HepG2 (cell line): ENCODE results near the gene BMPR2. TPM values are rescaled to one million over a fixed set of nuclear protein-coding genes. Genes with fewer than 3 reads are reported as not detected.

Experiments used
- ATAC-seq: fragments of 200-7000 bp; cut with Tn5 transposase; 3 replicates; pipeline ENCODE4 v1.9.1; 2020; ENCODE audit warnings: mild to moderate bottlenecking, moderate library complexity
- BruUV-seq: library from RNA; stranded (reverse); fragments of 400-500 nt; replicated peaks from 2 replicates; lab custom pipeline; 2021; lab: Mats Ljungman, UMichigan
- CTCF ChIA-PET: fragments of 300-600 bp; formaldehyde crosslinking; extraction: SDS; loops from one replicate; lab custom pipeline; 2021; ENCODE audit warnings: low total read pairs, inconsistent platforms, low intra/inter-chr PET ratio; lab: Yijun Ruan, JAX
- POLR2A ChIA-PET: fragments of 350-600 bp; sonication (Branson Sonifier 250); formaldehyde crosslinking; loops from one replicate; lab custom pipeline; 2020; ENCODE audit warnings: antibody characterized with exemption, inconsistent platforms; lab: Yijun Ruan, JAX
- DNase-seq: peaks from one replicate; pipeline ENCODE4 v3.0.0-alpha.2; 2015; ENCODE audit warnings: low spot score
- FAIRE-seq: peaks from 3 replicates; lab custom pipeline; 2011; peaks lifted over from hg19 to GRCh38; lab: Jason Lieb, UNC
- H2AFZ ChIP-seq: one replicate; pipeline ENCODE4 v1.6.1; 2011; ENCODE audit warnings: low read length, inconsistent platforms
- H3K27ac ChIP-seq: fragments of 300-600 bp; 3 replicates; pipeline ENCODE4 v1.8.0; 2011; ENCODE audit warnings: mixed run types, mild to moderate bottlenecking, mixed read lengths, low read length, inconsistent platforms; ENCODE audit not compliant: insufficient read depth; ENCODE audit errors: extremely low read length
- H3K27me3 ChIP-seq, 2 experiments: fragments of 200-600 bp in 1 of 2; 2 replicates in 1 of 2; 3 replicates in 1 of 2; pipeline versions ENCODE4 v1.6.0 to v1.8.0; 2011; ENCODE audit warnings: low read length in 2 of 2, mild to moderate bottlenecking in 2 of 2, moderate library complexity in 2 of 2, inconsistent platforms in 1 of 2; ENCODE audit not compliant: insufficient read depth in 2 of 2, control insufficient read depth in 1 of 2
- H3K36me3 ChIP-seq, 2 experiments: fragments of 200-600 bp in 1 of 2; replicated peaks in 1 of 2; 2 replicates in 1 of 2; 3 replicates in 1 of 2; pipeline versions ENCODE4 v1.5.1 to v1.8.0; 2011; ENCODE audit warnings: low read length in 2 of 2, inconsistent platforms in 1 of 2; ENCODE audit not compliant: insufficient read depth in 2 of 2, control insufficient read depth in 1 of 2
- H3K4me1 ChIP-seq: 2 replicates; pipeline ENCODE4 v1.5.1; 2012; ENCODE audit warnings: low read length, inconsistent platforms; ENCODE audit not compliant: insufficient read depth
- H3K4me2 ChIP-seq: 2 replicates; pipeline ENCODE4 v1.6.0; 2011; ENCODE audit warnings: low read depth, low read length, inconsistent platforms
- H3K4me3 ChIP-seq, 3 experiments: fragments of 200-600 bp in 1 of 3; sonication (generic), shearing (Covaris generic) in 1 of 3; replicated peaks in 1 of 3; 2 replicates each; pipeline ENCODE4 v1.5.1; 2011 to 2016; ENCODE audit warnings: low read length in 3 of 3, inconsistent platforms in 2 of 3, low read depth in 2 of 3, mild to moderate bottlenecking in 2 of 3, control low read depth in 1 of 3, mixed read lengths in 1 of 3; ENCODE audit not compliant: insufficient read depth in 1 of 3
- H3K79me2 ChIP-seq: one replicate; pipeline ENCODE4 v1.6.1; 2011; ENCODE audit warnings: low read length, inconsistent platforms; ENCODE audit not compliant: insufficient read depth
- H3K9ac ChIP-seq: 2 replicates; pipeline ENCODE4 v1.6.0; 2011; ENCODE audit warnings: mild to moderate bottlenecking, low read depth, low read length, inconsistent platforms; ENCODE audit not compliant: insufficient read depth
- H3K9me3 ChIP-seq: 2 replicates; pipeline ENCODE4 v1.5.1; 2012; ENCODE audit warnings: mild to moderate bottlenecking, low read length
- H4K20me1 ChIP-seq: 2 replicates; pipeline ENCODE4 v1.6.0; 2011; ENCODE audit warnings: inconsistent platforms, mild to moderate bottlenecking, low read length, moderate library complexity; ENCODE audit not compliant: insufficient read depth
- FLYWCH1 ChIP-seq: sonication (generic); formaldehyde crosslinking; IDR thresholded peaks from 2 replicates; pipeline ENCODE4 v1.8.1; 2023; ENCODE audit warnings: mild to moderate bottlenecking, missing genetic modification reagents
- FOXA1 ChIP-seq, 2 experiments: fragments of 450-650 bp in 1 of 2; sonication (generic) in 1 of 2; formaldehyde crosslinking in 1 of 2; IDR thresholded peaks; 2 replicates each; pipeline versions ENCODE4 v1.4.0 to v1.6.1; 2016 to 2020; ENCODE audit warnings: missing genetic modification reagents in 1 of 2
- FOXP1 ChIP-seq, 2 experiments: fragments of 450-650 bp in 1 of 2; IDR thresholded peaks; 2 replicates each; pipeline ENCODE4 v1.6.1; 2017 to 2018; ENCODE audit warnings: antibody characterized with exemption in 1 of 2
- KLF6 ChIP-seq: IDR thresholded peaks from 2 replicates; pipeline ENCODE4 v1.8.0; 2016; ENCODE audit warnings: missing biosample characterization, missing genetic modification reagents
- TFAP4 ChIP-seq: sonication (generic); IDR thresholded peaks from 2 replicates; pipeline ENCODE4 v1.6.1; 2016; ENCODE audit warnings: low read depth, borderline replicate concordance
- ZNF468 ChIP-seq: sonication (generic); formaldehyde crosslinking; IDR thresholded peaks from 2 replicates; pipeline ENCODE4 v1.8.0; 2022; ENCODE audit warnings: mild to moderate bottlenecking, moderate library complexity, missing genetic modification reagents
- WGBS: methylation state at CpG from one replicate; pipeline ENCODE4 v1.1.6; 2017; ENCODE audit warnings: low lambda C conversion rate; 5-methylcytosine and 5-hydroxymethylcytosine counted together
- in situ Hi-C: cut with HindIII; loops from 2 replicates; pipeline ENCODE4 v1.10.0; 2017; ENCODE audit warnings: low pct_unique_long_range_greater_than_20kb; ENCODE audit not compliant: extremely low pct_ligation_motif_present
- intact Hi-C: fragments of 100-400 bp; cut with micrococcal nuclease; formaldehyde crosslinking; loops from one replicate; pipeline ENCODE4 v1.10.0; 2022; ENCODE audit not compliant: unreplicated experiment
- polyA plus RNA-seq, 8 experiments: library from polyadenylated mRNA; depleted of rRNA in 3 of 8; stranded (reverse) in 7 of 8; unstranded in 1 of 8; fragments of >200 nt; fragmentation: Illumina TruSeq in 4 of 8; extraction: Trizol in 4 of 8; gene quantifications; 2 replicates each; pipeline versions ENCODE4 v1.2.1 to v1.2.3, GENCODE V29; 2011 to 2016; ENCODE audit warnings: low read depth in 4 of 8, missing spikeins in 1 of 8, mixed read lengths in 1 of 8; ENCODE audit not compliant: insufficient read depth in 1 of 8
- total RNA-seq, 5 experiments: library from RNA; depleted of rRNA; stranded (reverse); fragments of >200 nt; fragmentation: Illumina TruSeq; extraction: Trizol; gene quantifications; 2 replicates each; pipeline ENCODE4 v1.2.3, GENCODE V29; 2016; ENCODE audit warnings: low read depth in 1 of 5
- TF ChIP-seq, protein P1 (sequence below): sonication (generic); formaldehyde crosslinking; IDR thresholded peaks from 2 replicates; pipeline ENCODE4 v1.4.0; 2020; ENCODE audit warnings: missing genetic modification reagents, borderline replicate concordance

BMPR2 gene
- total and polyA plus RNA-seq, 2 of the 13 experiments (the other 11 are each of a cell fraction or from before 2014, with no cell fraction given) = 5.5 to 10.3 TPM

DNA sequence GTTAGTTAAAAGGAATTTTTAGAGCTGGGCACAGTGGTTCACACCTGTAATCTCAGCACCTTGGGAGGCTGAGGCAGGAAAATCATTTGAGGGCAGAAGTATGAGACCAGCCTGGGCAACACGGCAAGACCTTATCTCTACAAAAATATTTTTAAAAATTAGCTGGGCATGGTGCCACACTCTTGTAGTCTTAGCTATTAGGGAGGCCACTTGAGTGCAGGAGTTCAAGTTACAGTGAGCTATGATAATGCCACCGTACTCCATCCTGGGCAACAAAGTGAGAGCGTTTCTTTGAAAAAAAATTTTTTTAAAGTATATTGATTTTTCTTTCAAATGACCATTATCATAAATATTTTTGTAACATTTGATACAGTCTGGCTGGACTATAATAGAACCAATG, 165.0 kb downstream of the BMPR2 start:
- Histone ChIP-seq H3K4me2 (no peak overlapping the region), H2AFZ (no peak overlapping the region), H4K20me1 (no peaks in the 10 kb centered on the region), H3K4me1 (no peaks in the 10 kb centered on the region), H3K4me3 (no peak overlapping the region), H3K27me3 (no peaks in the 10 kb centered on the region), H3K9me3 (no peaks in the 10 kb centered on the region), H3K9ac (no peak overlapping the region), H3K27ac (no peak overlapping the region), H3K36me3 (no peaks in the 10 kb centered on the region; a peak in 2 of 5 replicates), H3K79me2 (no peaks in the 10 kb centered on the region)
- no peak for FAIRE-seq
- CTCF ChIA-PET = no interaction called here
- BruUV-seq = no TSS peak
- in situ Hi-C loops = no loop called here
- no peak for TF ChIP-seq KLF6
- no peak for TF ChIP-seq FOXA1 (IDR thresholded peaks at IDR 0.05)
- no peak for TF ChIP-seq FOXA1 (CRISPR knock-in tag; IDR thresholded peaks at IDR 0.05)
- TF ChIP-seq, protein P1, sequence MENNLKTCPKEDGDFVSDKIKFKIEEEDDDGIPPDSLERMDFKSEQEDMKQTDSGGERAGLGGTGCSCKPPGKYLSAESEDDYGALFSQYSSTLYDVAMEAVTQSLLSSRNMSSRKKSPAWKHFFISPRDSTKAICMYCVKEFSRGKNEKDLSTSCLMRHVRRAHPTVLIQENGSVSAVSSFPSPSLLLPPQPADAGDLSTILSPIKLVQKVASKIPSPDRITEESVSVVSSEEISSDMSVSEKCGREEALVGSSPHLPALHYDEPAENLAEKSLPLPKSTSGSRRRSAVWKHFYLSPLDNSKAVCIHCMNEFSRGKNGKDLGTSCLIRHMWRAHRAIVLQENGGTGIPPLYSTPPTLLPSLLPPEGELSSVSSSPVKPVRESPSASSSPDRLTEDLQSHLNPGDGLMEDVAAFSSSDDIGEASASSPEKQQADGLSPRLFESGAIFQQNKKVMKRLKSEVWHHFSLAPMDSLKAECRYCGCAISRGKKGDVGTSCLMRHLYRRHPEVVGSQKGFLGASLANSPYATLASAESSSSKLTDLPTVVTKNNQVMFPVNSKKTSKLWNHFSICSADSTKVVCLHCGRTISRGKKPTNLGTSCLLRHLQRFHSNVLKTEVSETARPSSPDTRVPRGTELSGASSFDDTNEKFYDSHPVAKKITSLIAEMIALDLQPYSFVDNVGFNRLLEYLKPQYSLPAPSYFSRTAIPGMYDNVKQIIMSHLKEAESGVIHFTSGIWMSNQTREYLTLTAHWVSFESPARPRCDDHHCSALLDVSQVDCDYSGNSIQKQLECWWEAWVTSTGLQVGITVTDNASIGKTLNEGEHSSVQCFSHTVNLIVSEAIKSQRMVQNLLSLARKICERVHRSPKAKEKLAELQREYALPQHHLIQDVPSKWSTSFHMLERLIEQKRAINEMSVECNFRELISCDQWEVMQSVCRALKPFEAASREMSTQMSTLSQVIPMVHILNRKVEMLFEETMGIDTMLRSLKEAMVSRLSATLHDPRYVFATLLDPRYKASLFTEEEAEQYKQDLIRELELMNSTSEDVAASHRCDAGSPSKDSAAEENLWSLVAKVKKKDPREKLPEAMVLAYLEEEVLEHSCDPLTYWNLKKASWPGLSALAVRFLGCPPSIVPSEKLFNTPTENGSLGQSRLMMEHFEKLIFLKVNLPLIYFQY = no peak
- TF ChIP-seq FOXP1 (IDR thresholded peaks at IDR 0.05) = no peak
- no peak for TF ChIP-seq FOXP1 (CRISPR knock-in tag; IDR thresholded peaks at IDR 0.05)
- TF ChIP-seq FLYWCH1 (CRISPR knock-in tag) = no peak
- TF ChIP-seq ZNF468 (CRISPR knock-in tag) = no peak
- TF ChIP-seq TFAP4 = no peak
- POLR2A ChIA-PET = no interaction called here
- WGBS = 93% methylated on average over 3 of the region's 3 CpGs
- no peak for ATAC-seq
- intact Hi-C loops = no loop called here
- DNase-seq = no peak
